ENCODE data around the gene SUGCT. TPM values are rescaled to one million over a fixed set of nuclear protein-coding genes. Genes with fewer than 3 reads are reported as not detected.
A peak's percentile ranks its signal among the peaks of the same experiment; 100 is the strongest.

SUGCT gene
- polyA plus RNA-seq, 3 donors, result 12.9 to 16.3 (median 13.0) TPM

DNA sequence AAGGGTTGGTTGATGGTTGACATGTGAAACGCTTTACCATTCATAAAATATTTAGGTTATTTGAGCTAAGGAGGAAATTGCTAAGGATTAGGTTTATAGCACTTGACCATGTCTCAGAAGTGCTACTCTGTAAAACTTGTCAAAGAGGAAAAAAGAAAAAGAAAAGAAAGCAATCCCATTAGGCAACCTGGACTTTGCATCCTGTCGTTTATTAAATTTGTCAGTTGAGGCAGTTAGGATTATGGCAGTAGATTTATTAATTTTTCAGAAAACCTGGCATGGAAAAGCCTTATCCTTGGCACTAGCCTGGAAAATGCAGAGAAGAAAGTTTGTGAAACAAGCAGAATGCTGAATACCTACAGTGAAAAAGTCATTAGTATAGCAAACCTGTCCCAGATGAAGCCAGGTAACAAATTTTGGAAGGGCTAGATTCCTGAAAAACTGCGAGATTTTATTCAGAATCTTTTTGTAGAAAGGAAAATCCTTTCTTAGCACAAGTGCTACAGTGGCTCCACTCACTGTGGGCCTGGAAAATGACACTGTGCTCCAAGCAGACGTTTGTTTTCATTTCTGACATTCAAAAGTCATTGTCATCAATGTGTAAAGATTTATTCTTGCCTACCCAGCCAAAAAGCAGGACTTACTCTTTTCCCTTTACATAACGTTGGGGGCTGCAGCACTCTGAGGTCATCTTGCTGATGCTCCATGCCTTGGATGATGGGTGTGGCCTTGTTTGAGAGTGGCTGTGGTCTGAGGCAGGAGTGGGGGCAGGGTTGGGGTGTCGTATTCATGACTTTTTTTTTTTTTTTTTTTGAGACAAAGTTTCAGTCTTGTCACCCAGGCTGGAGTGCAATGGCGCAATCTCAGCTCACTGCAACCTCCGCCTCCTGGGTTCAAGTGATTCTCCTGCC, 664.9 kb downstream of the SUGCT start:
- no peak for DNase-seq (ENCODE audit: extremely low read depth in 1 of 11, low read depth in 9 of 11, low spot score in 4 of 11)

DNA sequence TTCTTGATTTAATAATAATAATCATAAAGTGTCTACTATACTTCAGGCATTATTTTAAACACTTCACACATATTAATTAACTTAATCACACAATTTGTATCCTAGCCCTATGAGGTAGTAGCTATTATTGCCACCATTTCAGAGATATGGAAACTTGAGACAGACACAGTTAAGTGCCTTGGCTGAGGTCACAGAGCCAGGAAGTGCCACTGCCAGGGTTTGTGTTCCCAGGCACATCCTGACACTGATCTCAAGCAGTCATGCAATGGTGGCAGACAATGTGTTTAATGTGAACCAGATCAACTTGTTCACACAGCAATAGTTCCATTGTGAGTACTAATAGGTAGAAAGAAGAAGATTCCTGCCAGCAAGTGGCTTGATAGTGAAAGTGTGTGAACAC, 666.0 kb downstream of the SUGCT start:
- DNase-seq (ENCODE audit: extremely low read depth in 1 of 11, low read depth in 9 of 11, low spot score in 4 of 11), result no peak

DNA sequence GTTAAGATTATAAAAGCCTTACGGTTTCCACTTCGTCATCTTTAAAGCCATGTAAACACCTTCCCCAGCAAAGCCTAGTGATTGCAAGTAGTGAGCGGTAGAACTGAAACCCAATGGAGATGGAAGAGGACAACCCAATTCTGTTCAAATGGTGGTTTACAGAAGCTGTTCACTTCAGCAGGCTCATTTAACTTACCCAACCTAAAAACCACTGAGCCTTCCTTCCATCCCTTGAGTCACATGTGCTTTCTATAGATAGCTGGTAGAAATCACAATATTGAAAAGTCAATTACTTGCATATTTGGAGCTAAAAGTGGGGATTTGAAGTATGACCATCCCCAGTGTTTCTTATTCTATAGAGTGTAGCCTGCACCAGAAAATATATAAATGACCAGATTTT, 667.7 kb downstream of the SUGCT start:
- DNase-seq (ENCODE audit: extremely low read depth in 1 of 11, low read depth in 9 of 11, low spot score in 4 of 11), result no peak

DNA sequence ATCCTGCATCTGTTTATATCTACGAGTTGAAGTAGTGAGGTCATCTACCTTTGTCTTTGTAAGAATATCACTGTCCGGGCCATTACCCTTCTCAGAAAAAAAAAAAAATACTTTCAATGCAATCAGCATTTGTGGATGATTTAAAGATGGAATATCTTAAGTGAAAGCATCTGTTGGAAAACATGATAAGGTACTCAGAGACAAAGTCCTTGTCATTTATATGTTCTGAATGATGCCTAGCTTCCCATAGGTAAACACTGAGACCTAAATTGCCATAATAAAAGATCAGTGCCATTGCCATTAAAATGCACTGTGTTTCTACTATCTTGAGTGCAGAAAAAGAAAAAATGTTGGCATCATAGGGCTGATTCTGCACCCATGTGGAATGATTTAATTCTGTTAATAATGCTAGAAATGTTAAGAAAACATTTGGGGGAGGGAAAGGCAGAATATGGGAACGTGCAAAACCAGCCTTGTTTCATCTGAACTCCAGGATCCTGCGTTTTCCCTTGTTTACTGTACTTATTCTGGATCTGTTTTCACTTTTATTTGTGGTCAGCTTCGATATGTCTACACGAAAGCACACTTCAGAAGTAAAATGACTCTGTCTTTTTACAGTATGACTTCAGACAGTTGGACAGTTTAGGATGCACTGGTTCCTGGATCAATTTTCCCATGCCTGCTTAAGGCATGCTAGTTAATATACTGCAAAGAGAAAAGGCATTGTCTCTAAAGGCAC, 669.8 kb downstream of the SUGCT start:
- no peak for DNase-seq (ENCODE audit: extremely low read depth in 1 of 11, low read depth in 9 of 11, low spot score in 4 of 11)

DNA sequence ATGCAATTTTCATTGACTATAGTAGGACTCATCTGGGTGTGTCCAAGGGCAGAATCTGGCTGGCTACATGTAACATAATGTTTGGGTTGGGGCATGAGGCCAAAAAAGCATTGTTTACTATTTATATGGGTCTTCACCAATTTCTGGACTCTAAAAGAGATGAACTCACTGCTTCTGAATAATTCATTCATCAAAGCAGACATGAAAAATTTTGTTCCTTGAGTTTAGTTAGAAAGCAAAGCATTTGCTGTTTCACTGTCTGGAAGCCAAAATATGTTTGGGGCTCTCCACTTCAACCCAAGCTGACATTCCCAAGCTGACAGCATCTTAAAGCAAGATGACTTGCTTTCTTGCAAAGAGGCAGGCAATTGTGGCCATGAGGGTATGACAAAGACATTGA, 670.6 kb downstream of the SUGCT start:
- no peak for DNase-seq (ENCODE audit: extremely low read depth in 1 of 11, low read depth in 9 of 11, low spot score in 4 of 11)

DNA sequence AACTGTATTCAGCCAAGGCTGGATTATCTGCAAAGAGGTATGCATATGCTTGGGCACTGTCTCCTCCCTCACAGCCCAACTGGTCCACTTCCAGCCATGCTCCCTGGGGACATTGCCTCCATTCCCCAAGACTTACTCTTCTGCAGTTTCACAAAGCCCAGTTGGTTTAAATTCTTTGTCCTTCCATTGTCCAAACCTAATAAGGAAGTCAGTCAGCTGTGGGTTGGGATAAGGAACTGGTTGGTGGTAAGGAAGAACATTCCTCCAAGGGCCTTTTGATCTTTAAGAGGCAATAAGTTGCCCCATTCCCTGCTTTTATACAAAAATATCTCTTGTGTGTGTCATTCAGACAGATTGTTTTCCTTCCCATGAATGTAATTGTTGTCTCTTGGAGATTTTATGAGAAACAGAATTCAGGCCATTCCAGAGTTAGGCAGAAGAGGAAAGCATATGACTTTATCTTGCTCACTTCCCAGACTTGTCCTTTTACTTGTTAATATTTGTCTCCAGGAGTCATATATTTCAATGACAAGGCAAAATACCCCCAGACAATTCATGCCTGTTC, 673.7 kb downstream of the SUGCT start:
- no peak for DNase-seq (ENCODE audit: extremely low read depth in 1 of 11, low read depth in 9 of 11, low spot score in 4 of 11)

DNA sequence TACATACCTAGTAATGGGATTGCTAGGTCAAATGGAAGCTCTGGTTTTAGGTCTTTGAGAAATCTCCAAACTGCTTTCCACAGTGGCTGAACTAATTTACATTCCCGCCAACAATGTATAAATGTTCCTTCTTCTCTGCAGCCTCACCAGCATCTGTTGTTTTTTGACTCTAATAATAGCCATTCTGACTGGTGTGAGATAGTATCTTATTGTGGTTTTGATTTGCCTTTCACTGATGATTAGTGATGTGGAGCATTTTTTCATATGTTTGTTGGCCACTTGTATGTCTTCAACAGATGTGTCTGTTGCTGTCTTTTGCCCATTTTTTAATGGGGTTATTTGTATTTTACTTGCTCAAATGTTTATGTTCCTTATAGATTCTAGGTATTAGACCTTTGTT, 675.5 kb downstream of the SUGCT start:
- no peak for DNase-seq (ENCODE audit: extremely low read depth in 1 of 11, low read depth in 9 of 11, low spot score in 4 of 11)

DNA sequence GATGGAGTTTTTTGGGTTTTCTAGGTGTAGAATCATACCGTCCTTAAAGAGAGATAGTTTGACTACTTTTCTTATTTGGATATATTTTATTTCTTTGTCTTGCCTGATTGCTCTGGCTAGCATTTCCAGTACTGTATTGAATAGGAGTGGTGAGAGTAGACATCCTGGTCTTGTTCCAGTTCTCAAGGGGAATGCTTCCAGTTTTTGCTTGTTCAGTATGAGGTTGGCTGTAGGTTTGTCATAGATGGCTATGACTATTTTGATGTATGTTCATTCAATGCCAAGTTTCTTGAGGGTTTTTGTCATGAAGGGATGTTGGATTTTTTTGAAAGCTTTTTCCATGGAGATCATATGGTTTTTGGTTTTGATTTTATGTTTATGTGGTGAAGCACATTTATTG, 676.9 kb downstream of the SUGCT start:
- no peak for DNase-seq (ENCODE audit: extremely low read depth in 1 of 11, low read depth in 9 of 11, low spot score in 4 of 11)

DNA sequence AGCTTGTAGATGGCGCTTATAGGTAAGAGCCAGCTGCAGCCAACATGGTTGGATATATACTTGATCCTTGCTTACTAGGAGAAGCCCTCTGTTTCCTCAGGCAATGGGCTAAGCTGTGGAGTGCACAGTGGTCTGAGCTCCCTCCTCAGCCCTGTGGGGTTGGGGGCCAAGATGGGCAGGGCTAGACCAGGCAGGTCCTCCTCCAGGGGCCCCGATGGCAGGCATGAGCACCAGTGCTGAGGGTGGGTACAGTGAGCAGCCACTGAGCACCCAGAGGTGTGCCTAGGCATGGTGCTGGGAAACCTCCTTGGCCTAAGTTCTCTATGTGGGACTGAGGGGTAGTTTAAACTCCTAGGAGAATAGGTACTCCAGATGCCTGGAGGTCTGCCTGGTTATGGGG, 680.2 kb downstream of the SUGCT start:
- DNase-seq (ENCODE audit: extremely low read depth in 1 of 11, low read depth in 9 of 11, low spot score in 4 of 11), result no peak

DNA sequence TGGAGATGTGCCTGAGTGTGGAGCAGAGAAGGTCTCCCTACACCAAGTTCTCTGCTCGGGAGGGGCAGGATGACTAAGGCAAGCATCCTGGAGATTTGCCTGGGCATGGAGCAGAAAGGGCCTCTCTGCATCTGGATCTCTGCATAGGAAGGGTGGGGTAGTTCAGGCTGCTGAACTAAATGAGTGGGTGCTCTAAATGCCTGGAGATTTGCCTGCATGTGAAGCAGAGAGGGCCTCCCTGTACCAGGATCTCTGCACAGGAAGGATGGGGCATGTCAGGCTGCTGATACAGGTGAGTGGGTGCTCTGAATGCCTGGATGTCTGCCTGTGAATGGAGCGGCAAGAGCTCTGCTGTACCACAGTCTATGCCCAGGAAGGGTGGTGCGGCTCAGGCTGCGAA, 680.7 kb downstream of the SUGCT start:
- DNase-seq (ENCODE audit: extremely low read depth in 1 of 11, low read depth in 9 of 11, low spot score in 4 of 11), result no peak

DNA sequence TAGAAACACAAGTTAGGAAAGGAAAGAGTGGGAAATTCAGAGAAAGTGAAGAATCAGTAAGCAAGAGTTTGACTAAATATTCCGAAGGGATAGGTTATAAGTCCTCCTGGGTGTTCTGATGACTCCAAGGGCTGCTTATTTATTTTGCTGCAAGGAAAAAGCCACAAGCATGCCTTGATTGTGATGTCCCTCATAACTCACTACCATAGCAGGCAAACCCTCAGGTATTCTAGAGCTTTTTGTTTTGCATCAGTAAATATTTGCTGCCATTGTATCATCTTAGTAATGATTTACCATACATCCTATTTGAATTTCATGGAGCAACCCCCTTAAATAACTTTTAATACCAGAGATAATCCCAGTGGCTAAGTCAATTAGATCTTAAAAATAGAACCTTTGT, 688.1 kb downstream of the SUGCT start:
- DNase-seq (ENCODE audit: extremely low read depth in 1 of 11, low read depth in 9 of 11, low spot score in 4 of 11), result no peak

DNA sequence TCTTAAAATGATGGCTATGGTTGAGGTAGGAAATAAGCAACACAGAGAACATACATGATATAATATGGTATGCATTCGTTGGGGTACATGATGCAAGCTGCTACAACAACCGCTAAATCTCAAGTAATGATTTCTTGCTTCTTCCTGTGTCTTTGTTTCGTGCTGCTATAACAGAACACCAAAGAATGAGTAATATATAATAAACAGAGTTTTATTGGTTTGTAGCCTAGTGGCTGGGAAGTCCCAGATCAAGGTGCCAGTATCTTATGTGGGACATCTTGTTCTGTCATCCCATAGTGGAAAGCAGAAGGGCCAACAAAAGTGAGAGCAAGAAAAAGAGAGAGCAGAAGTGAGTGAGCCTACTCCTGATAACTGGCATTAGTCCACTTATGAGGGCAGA, 689.7 kb downstream of the SUGCT start:
- no peak for DNase-seq (ENCODE audit: extremely low read depth in 1 of 11, low read depth in 9 of 11, low spot score in 4 of 11)

DNA sequence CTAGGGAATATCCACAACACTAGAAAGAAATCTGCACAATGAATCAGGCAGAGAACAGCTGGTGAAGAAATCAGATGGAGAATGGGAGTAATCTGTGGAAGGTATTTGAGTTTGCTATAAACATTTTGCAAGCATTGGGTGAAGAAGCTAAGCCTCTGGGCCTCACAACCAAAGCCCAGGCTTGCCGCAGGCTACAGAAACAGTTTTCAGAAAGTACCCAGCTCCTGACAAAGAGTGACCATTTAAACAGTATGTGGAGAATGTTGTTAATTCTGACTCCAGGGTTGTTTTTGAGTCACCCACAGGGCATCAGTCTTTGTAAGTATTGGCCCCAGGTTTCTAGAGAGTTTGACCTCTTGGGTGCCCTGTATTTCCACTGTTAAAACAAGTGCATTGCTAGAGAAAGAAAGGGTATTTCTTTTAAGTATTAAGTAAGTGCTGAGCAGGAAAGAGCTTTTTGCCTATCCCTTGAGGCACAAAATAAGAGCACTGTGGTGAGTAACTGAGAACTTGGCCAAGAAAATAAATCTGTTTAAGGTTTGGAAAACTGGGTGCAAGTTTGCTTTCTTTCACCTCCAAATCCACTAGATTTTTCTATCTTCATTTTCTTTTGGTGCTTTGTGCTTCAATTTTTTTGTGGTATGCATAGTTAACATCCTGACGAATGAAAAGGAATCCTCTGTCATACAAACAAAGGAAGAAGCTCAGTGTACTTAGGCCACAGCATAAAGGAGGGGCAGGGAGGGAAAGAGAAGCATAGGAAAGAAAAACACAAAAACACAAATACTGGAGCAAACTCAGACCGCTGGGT, 691.8 kb downstream of the SUGCT start:
- DNase-seq (ENCODE audit: extremely low read depth in 1 of 11, low read depth in 9 of 11, low spot score in 4 of 11), result no peak

DNA sequence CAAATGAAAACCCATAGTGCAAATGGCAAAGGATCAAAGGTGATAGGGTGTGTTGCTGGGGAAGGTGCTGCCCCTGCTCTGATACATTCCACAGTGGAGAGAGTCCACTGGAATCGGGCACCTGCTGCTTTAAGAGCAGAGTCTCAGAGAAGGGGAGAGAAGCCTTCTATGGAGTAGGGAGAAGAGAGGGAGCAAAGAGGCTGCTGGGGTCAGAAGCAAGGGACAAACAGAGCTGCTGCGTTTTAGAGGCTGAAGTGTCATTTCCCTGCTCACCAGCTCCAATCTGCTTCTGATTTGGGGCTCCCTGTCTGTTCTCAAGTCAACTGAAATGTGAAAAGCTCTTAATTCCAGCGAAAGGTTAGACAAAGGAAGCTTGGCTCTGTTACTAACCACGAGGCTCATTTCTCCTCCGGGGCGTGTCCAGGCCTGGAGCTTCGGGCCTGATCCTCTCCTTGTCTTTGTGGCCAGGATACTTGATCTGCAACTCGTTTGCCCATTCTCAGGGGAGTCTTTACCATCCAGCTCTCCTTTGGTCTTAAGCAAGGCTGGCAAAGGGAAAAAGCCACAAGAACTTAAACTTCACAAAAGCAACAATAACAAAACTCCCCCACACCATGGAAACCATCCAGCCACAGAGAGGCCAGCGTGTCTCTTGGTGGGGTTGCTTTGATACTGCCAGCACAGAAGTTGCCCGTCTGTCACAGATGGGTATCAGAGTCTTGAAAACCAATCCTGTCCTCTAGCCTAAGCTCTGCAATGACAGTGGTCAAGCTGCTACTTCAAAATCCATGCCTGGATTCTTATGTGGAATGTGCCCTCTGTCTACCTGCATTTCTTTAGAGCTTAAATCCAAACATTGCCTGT, 692.6 kb downstream of the SUGCT start:
- DNase-seq (ENCODE audit: extremely low read depth in 1 of 11, low read depth in 9 of 11, low spot score in 4 of 11), result peak in 9 of 11 donors; percentile 4 to 34 (median 17)

DNA sequence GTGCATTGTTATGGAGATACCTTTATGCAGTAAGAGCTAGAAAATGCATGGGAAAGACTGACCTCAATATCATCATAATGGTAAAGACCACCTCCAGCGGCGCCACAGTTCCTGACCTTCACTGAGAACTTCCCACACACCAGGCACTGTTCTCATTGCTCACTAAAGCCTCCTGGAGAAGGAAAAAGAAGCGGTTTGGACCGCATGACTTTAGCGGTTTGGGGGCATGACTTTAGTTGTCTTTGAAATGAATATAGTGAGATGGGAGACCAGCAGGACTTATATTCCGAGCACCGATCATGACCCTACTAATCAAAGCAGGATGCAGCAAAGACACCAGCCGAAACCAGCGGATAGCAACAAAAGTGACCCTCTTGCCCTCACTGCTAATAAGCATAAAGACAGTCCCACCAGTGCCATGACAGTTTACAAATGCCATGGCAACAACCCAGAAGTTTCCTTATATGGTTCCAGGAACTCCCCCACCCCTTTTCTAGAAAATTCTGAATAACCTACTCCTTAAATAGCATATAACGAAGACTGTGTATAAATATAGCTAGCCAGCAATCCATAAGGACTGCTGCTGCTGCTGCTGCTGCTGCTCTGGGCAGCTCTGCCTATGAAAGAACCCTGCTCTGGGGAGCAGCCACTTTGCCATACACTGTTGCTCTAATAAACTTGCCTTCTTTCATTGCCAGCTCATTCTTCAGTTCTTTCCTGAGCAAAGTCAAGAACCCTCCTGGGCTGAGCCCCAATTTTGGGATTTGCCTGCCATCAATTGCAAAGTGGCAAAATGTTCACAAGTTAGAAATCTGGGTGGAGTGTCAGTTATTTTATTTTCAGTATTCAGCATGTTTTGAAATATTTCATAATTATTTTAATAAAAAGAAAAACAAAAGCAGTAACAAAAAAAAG, 694.1 kb downstream of the SUGCT start:
- DNase-seq (ENCODE audit: extremely low read depth in 1 of 11, low read depth in 9 of 11, low spot score in 4 of 11), result no peak

DNA sequence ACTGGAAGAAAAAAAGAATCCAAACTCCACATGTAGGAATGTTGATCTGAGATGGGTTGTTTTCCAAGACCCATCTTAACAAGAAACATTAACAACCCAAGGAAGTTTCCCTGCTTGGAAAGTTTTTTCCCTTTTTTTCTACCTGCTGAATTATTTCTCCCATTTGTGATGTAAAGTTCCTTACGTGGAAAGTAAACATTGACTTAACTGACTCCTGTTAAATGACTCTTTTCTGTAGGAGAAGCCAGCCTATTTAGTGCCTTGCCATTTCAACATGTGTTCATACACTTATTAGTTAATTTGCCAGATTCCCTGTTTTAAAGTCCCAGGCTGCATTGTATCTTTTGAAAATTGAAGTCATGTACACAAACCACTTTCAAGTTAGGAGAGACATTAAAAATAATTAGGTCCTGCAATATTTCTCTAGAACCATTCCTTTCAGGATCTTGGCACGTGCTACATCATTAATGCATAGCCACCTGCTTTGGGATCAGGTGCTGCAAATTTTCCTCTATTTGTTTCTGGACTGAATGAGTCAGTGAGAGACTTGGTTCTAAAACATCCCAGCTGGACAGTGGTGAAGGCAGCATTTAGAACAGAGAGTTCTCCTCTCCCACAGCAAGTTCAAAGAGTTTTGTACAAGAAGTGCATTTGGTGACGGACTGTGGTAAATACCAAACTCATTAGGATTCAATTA, 698.5 kb downstream of the SUGCT start:
- no peak for DNase-seq (ENCODE audit: extremely low read depth in 1 of 11, low read depth in 9 of 11, low spot score in 4 of 11)

DNA sequence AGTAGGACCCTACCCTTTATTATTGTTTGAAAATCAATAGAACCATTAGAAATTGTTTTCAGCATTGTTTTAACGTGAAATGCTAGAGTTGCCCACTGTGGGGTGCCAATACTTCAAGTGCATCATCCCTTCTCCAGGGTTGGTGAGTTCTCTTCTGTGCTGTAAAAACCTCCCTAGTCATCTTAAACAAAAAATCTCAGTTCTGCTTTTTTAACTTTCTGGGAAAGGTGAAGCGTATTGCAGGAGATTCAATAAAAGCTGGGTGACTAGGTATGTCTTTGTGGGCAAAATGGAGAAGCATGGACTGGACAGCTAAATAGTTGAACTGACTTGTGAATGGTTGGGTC, 699.1 kb downstream of the SUGCT start:
- DNase-seq (ENCODE audit: extremely low read depth in 1 of 11, low read depth in 9 of 11, low spot score in 4 of 11), result no peak

Data from renal cortex interstitium (tissue), 11 donors.